ENCODE data around the gene NHLRC4. TPM values are rescaled to one million over a fixed set of nuclear protein-coding genes. Genes with fewer than 3 reads are reported as not detected.

NHLRC4 gene
- total and polyA plus RNA-seq, 2 of the 8 experiments (the other 6 are each of a cell fraction or from before 2014, with no cell fraction given) = 0.60 to 0.76 TPM

DNA sequence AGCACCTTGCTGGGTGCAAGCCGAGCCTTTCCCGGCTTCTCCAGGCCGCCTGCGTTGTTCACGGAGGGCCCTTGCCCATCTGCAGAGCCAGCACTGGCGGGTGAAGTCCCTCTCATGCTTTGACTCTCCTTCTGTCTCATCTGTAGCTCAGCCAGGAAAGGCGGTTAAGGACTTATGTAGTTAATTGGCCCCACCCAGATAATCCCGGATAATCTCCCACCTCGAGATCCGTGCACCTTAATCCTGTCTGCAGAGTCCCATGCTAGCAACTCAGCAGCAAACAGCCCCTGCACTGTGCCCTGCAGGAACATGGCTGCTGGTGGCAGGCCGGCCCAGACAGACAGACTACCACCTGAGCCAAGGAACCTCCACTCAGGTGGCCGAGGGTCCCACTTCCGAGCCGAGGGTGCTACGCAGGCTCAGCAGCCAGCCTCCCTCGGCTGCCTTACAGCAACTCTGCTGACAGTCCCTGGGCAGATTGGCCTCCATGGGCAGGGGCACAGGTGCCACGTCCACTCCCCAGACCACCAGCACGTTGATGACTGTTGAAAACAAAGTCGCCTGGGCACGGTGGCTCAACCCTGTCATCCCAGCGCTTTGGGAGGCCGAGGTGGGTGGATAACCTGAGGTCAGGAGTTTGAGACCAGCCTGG, 40.0 kb downstream of the NHLRC4 start:
- Histone ChIP-seq H4K91ac (replicated peaks; ENCODE audit: insufficient read length, low read length) (no peak overlapping the region), H3K36me3 (ENCODE audit: control insufficient read depth in 2 of 4, insufficient read depth in 4 of 4, low read length in 3 of 4) (no peaks in the 10 kb centered on the region), H3K4me1 (replicated peaks in 1 of 4; ENCODE audit: control insufficient read depth in 3 of 4, insufficient read depth in 4 of 4, low read length in 3 of 4) (no peaks in the 10 kb centered on the region; a peak in 1 of 7 replicates), H3K4me3 (ENCODE audit: extremely low read depth in 1 of 4, insufficient read depth in 2 of 4, low read depth in 3 of 4, low read length in 4 of 4) (no peak overlapping the region), H3K9me3 (ENCODE audit: insufficient read depth in 2 of 2, low read depth in 1 of 2, low read length in 1 of 2) (peaks cover 7 to 9% of the 10 kb centered on the region in 2 experiments; a peak in 3 of 4 replicates), H3K18ac (ENCODE audit: extremely low read depth, low read length) (no peak overlapping the region), H2BK20ac (ENCODE audit: low read length) (no peak overlapping the region), H3K23me2 (ENCODE audit: low read depth, low read length) (no peaks in the 10 kb centered on the region), H4K5ac (ENCODE audit: insufficient read length, low read depth, low read length) (no peak overlapping the region), H2BK15ac (ENCODE audit: low read length) (no peak overlapping the region), H3K27ac (ENCODE audit: low read depth, low read length) (no peak overlapping the region), H3K23ac (ENCODE audit: insufficient read length) (no peak overlapping the region), H4K20me1 (replicated peaks in 1 of 2; ENCODE audit: control insufficient read depth in 1 of 2, insufficient read depth in 2 of 2, low read length in 2 of 2) (peaks cover 0 to 9% of the 10 kb centered on the region in 2 experiments), H2BK12ac (ENCODE audit: low read depth, low read length) (no peak overlapping the region), H3K27me3 (replicated peaks in 1 of 4; ENCODE audit: control insufficient read depth in 3 of 4, extremely low read depth in 1 of 4, insufficient read depth in 3 of 4, low read length in 3 of 4) (no peaks in the 10 kb centered on the region), H2BK5ac (ENCODE audit: low read depth, low read length) (no peak overlapping the region), H3K79me2 (ENCODE audit: control insufficient read depth in 1 of 2, insufficient read depth in 2 of 2, low read length in 2 of 2) (peaks cover 2 to 3% of the 10 kb centered on the region in 2 experiments; a peak in 2 of 4 replicates), H3K4ac (replicated peaks; ENCODE audit: insufficient read length, low read depth, low read length) (no peak overlapping the region), H3K4me2 (ENCODE audit: insufficient read depth in 1 of 2, low read depth in 2 of 2, low read length in 2 of 2) (no peak overlapping the region), H3K79me1 (ENCODE audit: low read depth, low read length) (peaks cover 6% of the 10 kb centered on the region), H3K9ac (replicated peaks in 1 of 4; ENCODE audit: extremely low read depth in 1 of 4, low read depth in 3 of 4, low read length in 3 of 4) (no peak overlapping the region), H3K56ac (replicated peaks; ENCODE audit: insufficient read length, low read depth, low read length) (no peak overlapping the region), H3K14ac (ENCODE audit: insufficient read length) (no peak overlapping the region), H4K8ac (ENCODE audit: extremely low read depth, insufficient read depth, low read length) (no peak overlapping the region; the same call in 1 of the 2 replicates), H2AK5ac (ENCODE audit: low read depth, low read length) (no peak overlapping the region), H2BK120ac (replicated peaks; ENCODE audit: low read depth, low read length) (no peak overlapping the region), H2AFZ (ENCODE audit: low read length) (no peak overlapping the region)
- CTCF ChIA-PET (ENCODE audit: partially characterized antibody) = interaction anchor here (1.0 to 5.2 kb wide), 4 partner anchors 11 to 32 kb away, joined by 3 to 29 read pairs (median 5); no protein-coding TSS in a partner anchor
- FAIRE-seq = no peak
- no peak for TF ChIP-seq KDM1A (IDR thresholded peaks at IDR 0.05; ENCODE audit: borderline replicate concordance, low read length)
- WGBS, 2 experiments (ENCODE audit: extremely low coverage in 1 of 2, insufficient coverage in 1 of 2, insufficient read length in 1 of 2, insufficient replicate concordance in 2 of 2, low coverage in 1 of 2, low lambda C conversion rate in 2 of 2, missing lambda C conversion rate in 1 of 2) = 96% methylated on average over 20 of the region's 22 CpGs; no CpG with 5 or more reads in 1 of the 2 experiments
- no peak for DNase-seq (ENCODE audit: low read depth in 1 of 2, low spot score in 2 of 2)
- POLR2A ChIA-PET (ENCODE audit: partially characterized antibody) = no interaction called here

Measured in H1 (cell line).